KBM-7 (cell line): Measurements from ENCODE around the gene DEPDC4.

Experiments used
- DNase-seq: peaks from one replicate; pipeline ENCODE4 v3.0.0-alpha.2; 2015
- in situ Hi-C: fragments of 300-500 bp; cut with MboI; formaldehyde crosslinking; loops from 2 replicates; pipeline ENCODE4 v1.14.3; 2020; ENCODE audit warnings: low sequenced_read_pairs, low pct_unique_long_range_greater_than_20kb, mixed read lengths

The DEPDC4 gene

GRCh38 chr12:100221523-100221922, 45.4 kb downstream of the DEPDC4 start:
- DNase-seq: no peak
- in situ Hi-C loops: no loop called here

- no peak for DNase-seq
- in situ Hi-C loops: no loop called here
Observed at GRCh38 chr12:100219328-100220109, 47.4 kb downstream of the DEPDC4 start.

GRCh38 chr12:100216337-100216736, 50.5 kb downstream of the DEPDC4 start:
- in situ Hi-C loops: no loop called here
- no peak for DNase-seq

GRCh38 chr12:100215209-100215608, 51.7 kb downstream of the DEPDC4 start:
- no peak for DNase-seq
- in situ Hi-C loops: no loop called here

- no peak for DNase-seq
- in situ Hi-C loops: no loop called here
Observed at GRCh38 chr12:100214518-100214917, 52.4 kb downstream of the DEPDC4 start.

GRCh38 chr12:100213016-100213891, 53.6 kb downstream of the DEPDC4 start:
- in situ Hi-C loops: no loop called here
- no peak for DNase-seq

GRCh38 chr12:100211698-100212097, 55.2 kb downstream of the DEPDC4 start:
- no peak for DNase-seq
- in situ Hi-C loops: no loop called here

GRCh38 chr12:100208834-100209233, 58.0 kb downstream of the DEPDC4 start:
- DNase-seq: no peak
- in situ Hi-C loops: no loop called here

- in situ Hi-C loops: no loop called here
- no peak for DNase-seq
Observed at GRCh38 chr12:100207311-100207710, 59.6 kb downstream of the DEPDC4 start.

GRCh38 chr12:100201604-100202423, 65.1 kb downstream of the DEPDC4 start:
- in situ Hi-C loops: no loop called here
- DNase-seq: no peak

- peak; percentile 98 for DNase-seq
- in situ Hi-C loops: no loop called here
Observed at GRCh38 chr12:100200463-100201181, 66.3 kb downstream of the DEPDC4 start, which contains the start of gene ACTR6. Gene ACTR6 (plus strand): TSS chr12:100200815. CDS start chr12:100200852, 37 bp downstream.

- DNase-seq: peak; percentile 56
- in situ Hi-C loops: no loop called here
Observed at GRCh38 chr12:100199347-100200149, 67.3 kb downstream of the DEPDC4 start.

- in situ Hi-C loops: no loop called here
- no peak for DNase-seq
Observed at GRCh38 chr12:100199023-100199346, 67.9 kb downstream of the DEPDC4 start.

- in situ Hi-C loops: no loop called here
- no peak for DNase-seq
Observed at GRCh38 chr12:100197486-100197885, 69.4 kb downstream of the DEPDC4 start.

GRCh38 chr12:100193085-100193484, 73.8 kb downstream of the DEPDC4 start:
- in situ Hi-C loops: no loop called here
- no peak for DNase-seq
